Progenitor cell of endocrine pancreas (in vitro differentiated cells): ENCODE data around the gene PFKL. TPM values are rescaled to one million over a fixed set of nuclear protein-coding genes. Genes with fewer than 3 reads are reported as not detected.

ENCODE experiments used
- DNase-seq: peaks from one replicate; pipeline ENCODE4 v3.0.0; 2021; ENCODE audit warnings: low spot score; ENCODE audit not compliant: unreplicated experiment
- H3K27ac Mint-ChIP-seq: 2 replicates; pipeline ENCODE4 v1.8.0; 2021; ENCODE audit warnings: mild to moderate bottlenecking, moderate library complexity, mixed read lengths
- H3K27me3 Mint-ChIP-seq: 2 replicates; pipeline ENCODE4 v1.8.0; 2021; ENCODE audit warnings: mixed read lengths
- H3K36me3 Mint-ChIP-seq: 2 replicates; pipeline ENCODE4 v1.8.0; 2022; ENCODE audit warnings: mixed read lengths; ENCODE audit not compliant: insufficient read depth
- H3K4me1 Mint-ChIP-seq: 2 replicates; pipeline ENCODE4 v1.8.0; 2021; ENCODE audit warnings: low read depth, mixed read lengths
- H3K4me3 Mint-ChIP-seq: 2 replicates; pipeline ENCODE4 v1.8.0; 2021; ENCODE audit warnings: low read depth, mild to moderate bottlenecking, moderate library complexity, mixed read lengths
- H3K9me3 Mint-ChIP-seq: 2 replicates; pipeline ENCODE4 v1.8.0; 2021; ENCODE audit warnings: low read depth, mixed read lengths
- total RNA-seq: library from RNA; stranded (reverse); gene quantifications from 2 replicates; pipeline ENCODE4 v1.2.1, GENCODE V29; 2021
- TF ChIP-seq, protein P1 (sequence below): fragments of 200-600 bp; sonication (generic); IDR thresholded peaks from one replicate; pipeline ENCODE4 v1.5.0; 2021; ENCODE audit warnings: antibody characterized with exemption, mild to moderate bottlenecking; ENCODE audit not compliant: unreplicated experiment

Gene PFKL
- total RNA-seq, 1 donor from 2014 or later, result 132 TPM

DNA sequence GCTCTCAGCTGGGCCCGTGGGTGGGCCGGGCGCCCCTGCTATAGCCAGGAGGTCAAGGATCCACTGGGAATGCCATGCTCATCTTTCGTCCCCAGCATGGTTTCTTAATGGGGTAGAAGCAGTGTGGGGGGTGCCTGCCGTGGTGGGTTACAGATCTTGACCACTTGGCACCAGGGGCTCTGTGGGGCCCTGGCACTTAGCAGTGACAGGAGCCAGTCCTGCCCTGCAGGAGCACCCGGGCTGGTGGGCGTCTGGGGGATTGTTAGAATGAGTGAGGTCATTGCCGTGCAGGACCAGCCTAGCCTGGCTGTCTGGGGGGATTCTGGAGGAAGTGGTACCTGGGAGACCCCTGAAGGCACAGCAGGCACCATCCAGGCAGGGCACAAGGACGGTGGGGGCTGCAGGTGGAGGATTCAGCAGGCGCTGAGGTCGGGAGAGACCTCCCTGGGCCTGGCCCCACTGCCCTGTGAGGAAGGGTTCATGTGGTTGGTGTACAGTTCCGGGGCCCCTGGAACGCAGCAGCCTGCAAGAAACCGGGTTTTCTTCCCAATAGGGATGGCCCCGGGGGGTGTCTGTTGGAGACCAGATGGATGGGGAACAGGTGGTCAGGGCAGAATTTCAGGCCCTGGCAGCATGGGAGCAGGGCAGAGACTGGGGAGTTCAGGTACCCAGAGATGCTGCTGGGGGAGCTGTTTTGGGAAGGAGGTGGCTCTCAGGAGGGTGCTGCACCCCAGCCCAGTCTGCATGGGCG lies 9.4 kb upstream of the PFKL start:
- Mint-ChIP-seq H3K4me3 (no peak overlapping the region), H3K36me3 (no peaks in the 10 kb centered on the region), H3K27ac (peak overlapping the region; percentile 73), H3K9me3 (no peaks in the 10 kb centered on the region), H3K4me1 (no peaks in the 10 kb centered on the region), H3K27me3 (peaks cover 7% of the 10 kb centered on the region)
- TF ChIP-seq, protein P1, sequence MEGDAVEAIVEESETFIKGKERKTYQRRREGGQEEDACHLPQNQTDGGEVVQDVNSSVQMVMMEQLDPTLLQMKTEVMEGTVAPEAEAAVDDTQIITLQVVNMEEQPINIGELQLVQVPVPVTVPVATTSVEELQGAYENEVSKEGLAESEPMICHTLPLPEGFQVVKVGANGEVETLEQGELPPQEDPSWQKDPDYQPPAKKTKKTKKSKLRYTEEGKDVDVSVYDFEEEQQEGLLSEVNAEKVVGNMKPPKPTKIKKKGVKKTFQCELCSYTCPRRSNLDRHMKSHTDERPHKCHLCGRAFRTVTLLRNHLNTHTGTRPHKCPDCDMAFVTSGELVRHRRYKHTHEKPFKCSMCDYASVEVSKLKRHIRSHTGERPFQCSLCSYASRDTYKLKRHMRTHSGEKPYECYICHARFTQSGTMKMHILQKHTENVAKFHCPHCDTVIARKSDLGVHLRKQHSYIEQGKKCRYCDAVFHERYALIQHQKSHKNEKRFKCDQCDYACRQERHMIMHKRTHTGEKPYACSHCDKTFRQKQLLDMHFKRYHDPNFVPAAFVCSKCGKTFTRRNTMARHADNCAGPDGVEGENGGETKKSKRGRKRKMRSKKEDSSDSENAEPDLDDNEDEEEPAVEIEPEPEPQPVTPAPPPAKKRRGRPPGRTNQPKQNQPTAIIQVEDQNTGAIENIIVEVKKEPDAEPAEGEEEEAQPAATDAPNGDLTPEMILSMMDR, result no peak
- DNase-seq, result no peak

GRCh38 chr21:44291078-44291935 lies 8.5 kb upstream of the PFKL start:
- H3K27me3 Mint-ChIP-seq, result peaks cover 7% of the 10 kb centered on the region
- H3K4me3 Mint-ChIP-seq, result no peak overlapping the region
- TF ChIP-seq, protein P1, result no peak

GRCh38 chr21:44291936-44292811 lies 7.7 kb upstream of the PFKL start:
- no peak for DNase-seq
- no peaks in the 10 kb centered on the region for H3K36me3 Mint-ChIP-seq
- no peaks in the 10 kb centered on the region for H3K9me3 Mint-ChIP-seq
- H3K4me3 Mint-ChIP-seq, result no peak overlapping the region
- no peak overlapping the region for H3K27ac Mint-ChIP-seq
- H3K4me1 Mint-ChIP-seq, result no peaks in the 10 kb centered on the region
- TF ChIP-seq, protein P1, result no peak
- H3K27me3 Mint-ChIP-seq, result peaks cover 7% of the 10 kb centered on the region

More at GRCh38 chr21:44291078-44291935, 8.5 kb upstream of the PFKL start:
- Mint-ChIP-seq H3K36me3 (no peaks in the 10 kb centered on the region), H3K27ac (no peak overlapping the region), H3K4me1 (no peaks in the 10 kb centered on the region), H3K9me3 (no peaks in the 10 kb centered on the region)
- DNase-seq, result no peak

DNA sequence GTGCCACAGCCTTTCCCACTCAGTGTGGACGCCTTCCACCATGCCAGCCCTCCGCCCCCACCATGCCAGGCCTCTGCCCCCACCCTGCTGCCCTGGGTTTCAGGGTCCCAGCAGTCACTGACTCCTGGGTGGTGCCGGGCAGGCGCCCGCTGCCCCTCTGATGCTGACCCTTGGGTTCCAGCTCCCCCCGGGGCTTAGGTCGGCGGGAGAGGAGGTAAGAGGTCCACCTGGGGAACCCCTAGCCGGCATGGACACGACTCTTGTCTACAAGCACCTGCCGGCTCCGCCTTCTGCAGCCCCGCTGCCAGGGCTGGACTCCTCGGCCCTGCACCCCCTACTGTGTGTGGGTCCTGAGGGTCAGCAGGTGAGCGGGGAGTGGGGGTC lies 7.0 kb upstream of the PFKL start:
- no peak for DNase-seq
- no peak overlapping the region for H3K27ac Mint-ChIP-seq
- peaks cover 5% of the 10 kb centered on the region for H3K27me3 Mint-ChIP-seq
- H3K4me1 Mint-ChIP-seq, result no peaks in the 10 kb centered on the region
- TF ChIP-seq, protein P1, result no peak
- no peaks in the 10 kb centered on the region for H3K36me3 Mint-ChIP-seq
- no peaks in the 10 kb centered on the region for H3K9me3 Mint-ChIP-seq
- no peak overlapping the region for H3K4me3 Mint-ChIP-seq
